B cell (primary cell): ENCODE results near the gene PTCD2.

Experiments
- EZH2 ChIP-seq: IDR thresholded peaks from 2 replicates; pipeline ENCODE4 v1.6.1; 2012; ENCODE audit warnings: borderline replicate concordance, low read depth, mild to moderate bottlenecking, moderate library complexity, low read length; ENCODE audit not compliant: insufficient read depth, poor library complexity, severe bottlenecking
- TF ChIP-seq, protein P1 (sequence below): fragments of 200-600 bp; IDR thresholded peaks from one replicate; pipeline ENCODE4 v1.8.0; 2022; ENCODE audit warnings: antibody characterized with exemption, mild to moderate bottlenecking

DNA sequence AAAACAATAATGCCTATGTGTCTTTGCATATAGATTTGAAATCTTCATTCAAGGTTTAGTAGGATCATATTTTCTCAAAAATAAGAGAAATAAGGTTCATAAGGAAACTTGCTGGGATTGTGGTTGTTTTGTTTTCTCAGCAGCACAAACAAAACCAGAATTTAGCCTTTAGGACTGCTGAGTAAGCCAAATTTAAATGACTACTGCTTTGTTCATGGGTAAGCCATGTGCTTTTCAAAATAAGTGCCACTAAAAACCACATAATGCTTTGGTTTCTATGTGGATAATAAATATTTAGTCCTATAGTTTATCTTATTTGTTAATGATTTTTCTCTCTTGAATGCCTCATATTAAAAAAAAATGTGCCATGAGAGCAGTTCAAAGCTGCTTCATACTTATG is 38.8 kb downstream of the PTCD2 start:
- TF ChIP-seq, protein P1, sequence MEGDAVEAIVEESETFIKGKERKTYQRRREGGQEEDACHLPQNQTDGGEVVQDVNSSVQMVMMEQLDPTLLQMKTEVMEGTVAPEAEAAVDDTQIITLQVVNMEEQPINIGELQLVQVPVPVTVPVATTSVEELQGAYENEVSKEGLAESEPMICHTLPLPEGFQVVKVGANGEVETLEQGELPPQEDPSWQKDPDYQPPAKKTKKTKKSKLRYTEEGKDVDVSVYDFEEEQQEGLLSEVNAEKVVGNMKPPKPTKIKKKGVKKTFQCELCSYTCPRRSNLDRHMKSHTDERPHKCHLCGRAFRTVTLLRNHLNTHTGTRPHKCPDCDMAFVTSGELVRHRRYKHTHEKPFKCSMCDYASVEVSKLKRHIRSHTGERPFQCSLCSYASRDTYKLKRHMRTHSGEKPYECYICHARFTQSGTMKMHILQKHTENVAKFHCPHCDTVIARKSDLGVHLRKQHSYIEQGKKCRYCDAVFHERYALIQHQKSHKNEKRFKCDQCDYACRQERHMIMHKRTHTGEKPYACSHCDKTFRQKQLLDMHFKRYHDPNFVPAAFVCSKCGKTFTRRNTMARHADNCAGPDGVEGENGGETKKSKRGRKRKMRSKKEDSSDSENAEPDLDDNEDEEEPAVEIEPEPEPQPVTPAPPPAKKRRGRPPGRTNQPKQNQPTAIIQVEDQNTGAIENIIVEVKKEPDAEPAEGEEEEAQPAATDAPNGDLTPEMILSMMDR, result no peak
- TF ChIP-seq EZH2, result no peak
